Calu3 (cell line): ENCODE results near the gene PDZD8. TPM values are rescaled to one million over a fixed set of nuclear protein-coding genes. Genes with fewer than 3 reads are reported as not detected.

Experiments
- BruUV-seq: library from RNA; stranded (reverse); fragments of 400-500 nt; replicated peaks from 2 replicates; lab custom pipeline; 2021; lab: Mats Ljungman, UMichigan
- CTCF ChIA-PET: fragments of 300-600 bp; sonication (Branson Sonifier 250); formaldehyde crosslinking; loops from one replicate; lab custom pipeline; 2022; ENCODE audit warnings: antibody characterized with exemption; lab: Charles Lee
- DNase-seq: peaks from one replicate; pipeline ENCODE4 v3.0.0; 2022
- H3K27ac Mint-ChIP-seq: one replicate; pipeline ENCODE4 v1.8.0; 2022; ENCODE audit warnings: mixed read lengths; ENCODE audit not compliant: unreplicated experiment
- H3K27me3 Mint-ChIP-seq: one replicate; pipeline ENCODE4 v1.8.0; 2022; ENCODE audit warnings: mixed read lengths; ENCODE audit not compliant: unreplicated experiment
- H3K36me3 Mint-ChIP-seq: one replicate; pipeline ENCODE4 v1.8.0; 2022; ENCODE audit warnings: mild to moderate bottlenecking, moderate library complexity, mixed read lengths; ENCODE audit not compliant: insufficient read depth, unreplicated experiment
- H3K4me1 Mint-ChIP-seq: one replicate; pipeline ENCODE4 v1.8.0; 2022; ENCODE audit warnings: mild to moderate bottlenecking, low read depth, mixed read lengths; ENCODE audit not compliant: unreplicated experiment
- H3K4me3 Mint-ChIP-seq: one replicate; pipeline ENCODE4 v1.8.0; 2022; ENCODE audit warnings: mild to moderate bottlenecking, low read depth, moderate library complexity, mixed read lengths; ENCODE audit not compliant: unreplicated experiment
- H3K9me3 Mint-ChIP-seq: one replicate; pipeline ENCODE4 v1.8.0; 2022; ENCODE audit warnings: low read depth, mixed read lengths; ENCODE audit not compliant: unreplicated experiment
- intact Hi-C: fragments of 100-400 bp; cut with micrococcal nuclease; formaldehyde crosslinking; loops from one replicate; pipeline ENCODE4 v1.10.0; 2022; ENCODE audit not compliant: unreplicated experiment
- total RNA-seq: library from RNA; stranded (reverse); gene quantifications from 2 replicates; pipeline ENCODE4 v1.2.3, GENCODE V29; 2022
- TF ChIP-seq, protein P1 (sequence below): fragments of 200-600 bp; IDR thresholded peaks from one replicate; pipeline ENCODE4 v1.8.0; 2022; ENCODE audit warnings: antibody characterized with exemption; ENCODE audit not compliant: unreplicated experiment

Gene PDZD8
- total RNA-seq, 1 experiment from 2014 or later: 45.0 TPM

GRCh38 chr10:117320050-117320665, 55.1 kb downstream of the PDZD8 start:
- DNase-seq: peak; percentile 3
- CTCF ChIA-PET: interaction anchor here (2.6 kb wide), 1 partner anchor 103 kb away, joined by 21 read pairs; no protein-coding TSS in a partner anchor
- no peak overlapping the region for H3K4me3 Mint-ChIP-seq
- no peaks in the 10 kb centered on the region for H3K36me3 Mint-ChIP-seq
- H3K4me1 Mint-ChIP-seq: peaks cover 10% of the 10 kb centered on the region
- TF ChIP-seq, protein P1, sequence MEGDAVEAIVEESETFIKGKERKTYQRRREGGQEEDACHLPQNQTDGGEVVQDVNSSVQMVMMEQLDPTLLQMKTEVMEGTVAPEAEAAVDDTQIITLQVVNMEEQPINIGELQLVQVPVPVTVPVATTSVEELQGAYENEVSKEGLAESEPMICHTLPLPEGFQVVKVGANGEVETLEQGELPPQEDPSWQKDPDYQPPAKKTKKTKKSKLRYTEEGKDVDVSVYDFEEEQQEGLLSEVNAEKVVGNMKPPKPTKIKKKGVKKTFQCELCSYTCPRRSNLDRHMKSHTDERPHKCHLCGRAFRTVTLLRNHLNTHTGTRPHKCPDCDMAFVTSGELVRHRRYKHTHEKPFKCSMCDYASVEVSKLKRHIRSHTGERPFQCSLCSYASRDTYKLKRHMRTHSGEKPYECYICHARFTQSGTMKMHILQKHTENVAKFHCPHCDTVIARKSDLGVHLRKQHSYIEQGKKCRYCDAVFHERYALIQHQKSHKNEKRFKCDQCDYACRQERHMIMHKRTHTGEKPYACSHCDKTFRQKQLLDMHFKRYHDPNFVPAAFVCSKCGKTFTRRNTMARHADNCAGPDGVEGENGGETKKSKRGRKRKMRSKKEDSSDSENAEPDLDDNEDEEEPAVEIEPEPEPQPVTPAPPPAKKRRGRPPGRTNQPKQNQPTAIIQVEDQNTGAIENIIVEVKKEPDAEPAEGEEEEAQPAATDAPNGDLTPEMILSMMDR: peak; percentile 37
- no peaks in the 10 kb centered on the region for H3K9me3 Mint-ChIP-seq
- intact Hi-C loops: loop anchor here (5.0 kb wide), 3 partner anchors 33 to 103 kb away; no protein-coding TSS in a partner anchor
- no peak overlapping the region for H3K27ac Mint-ChIP-seq
- H3K27me3 Mint-ChIP-seq: no peaks in the 10 kb centered on the region
- no TSS peak for BruUV-seq

DNA sequence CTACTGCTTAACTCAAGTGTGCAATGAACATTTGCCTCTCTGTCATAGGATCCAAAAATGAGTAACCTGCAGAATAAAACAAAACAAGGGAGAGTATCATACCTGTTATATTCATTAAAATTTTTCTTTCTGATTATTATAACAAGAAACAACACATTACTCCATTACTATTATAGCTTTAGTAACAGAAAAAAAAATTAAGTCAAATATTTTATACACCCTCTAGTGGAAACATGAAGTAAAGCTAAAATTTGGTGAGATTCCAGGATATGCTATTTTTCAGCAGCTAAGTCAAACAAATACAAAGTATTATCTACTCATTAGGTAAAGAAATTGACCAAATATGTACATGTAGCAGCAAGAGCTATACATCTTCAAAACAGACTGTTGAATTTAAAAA, 56.3 kb downstream of the PDZD8 start:
- CTCF ChIA-PET: interaction anchor here (0.7 to 2.6 kb wide), 3 partner anchors 47 to 101 kb away, joined by 3 to 21 read pairs (median 5); no protein-coding TSS in a partner anchor
- intact Hi-C loops: no loop called here
- no peaks in the 10 kb centered on the region for H3K36me3 Mint-ChIP-seq
- no TSS peak for BruUV-seq
- H3K4me1 Mint-ChIP-seq: peaks cover 10% of the 10 kb centered on the region
- H3K4me3 Mint-ChIP-seq: no peak overlapping the region
- TF ChIP-seq, protein P1: peak; percentile 11
- no peak for DNase-seq
- no peak overlapping the region for H3K27ac Mint-ChIP-seq
- no peaks in the 10 kb centered on the region for H3K9me3 Mint-ChIP-seq
- no peaks in the 10 kb centered on the region for H3K27me3 Mint-ChIP-seq

- TF ChIP-seq, protein P1: no peak
- H3K27me3 Mint-ChIP-seq: no peaks in the 10 kb centered on the region
- intact Hi-C loops: no loop called here
- DNase-seq: no peak
- H3K9me3 Mint-ChIP-seq: no peaks in the 10 kb centered on the region
- peaks cover 13% of the 10 kb centered on the region for H3K4me1 Mint-ChIP-seq
- CTCF ChIA-PET: no interaction called here
- no TSS peak for BruUV-seq
- H3K36me3 Mint-ChIP-seq: no peaks in the 10 kb centered on the region
- no peak overlapping the region for H3K27ac Mint-ChIP-seq
- no peak overlapping the region for H3K4me3 Mint-ChIP-seq
Measured at GRCh38 chr10:117316701-117317100, 58.5 kb downstream of the PDZD8 start.

- CTCF ChIA-PET: no interaction called here
- Mint-ChIP-seq H3K9me3 (no peaks in the 10 kb centered on the region), H3K36me3 (no peaks in the 10 kb centered on the region), H3K4me1 (peaks cover 8% of the 10 kb centered on the region), H3K27me3 (no peaks in the 10 kb centered on the region), H3K4me3 (no peak overlapping the region), H3K27ac (no peak overlapping the region)
- TF ChIP-seq, protein P1: no peak
- no TSS peak for BruUV-seq
- no peak for DNase-seq
- intact Hi-C loops: no loop called here
Measured at GRCh38 chr10:117313641-117314040, 61.6 kb downstream of the PDZD8 start.
